MM.1S (cell line): ENCODE data around the gene PYGB.
A peak's percentile ranks its signal among the peaks of the same experiment; 100 is the strongest.

Experiments
- DNase-seq: peaks from one replicate; pipeline ENCODE4 v3.0.0-alpha.2; 2015
- H2AFZ ChIP-seq: fragments of 300-600 bp; sonication (generic); 2 replicates; pipeline ENCODE4 v1.6.0; 2016; ENCODE audit warnings: antibody characterized with exemption, low read length
- H3F3A ChIP-seq: fragments of 300-600 bp; sonication (generic); 2 replicates; pipeline ENCODE4 v1.6.1; 2016; ENCODE audit warnings: mild to moderate bottlenecking, antibody characterized with exemption, low read length, moderate library complexity, mixed read lengths; ENCODE audit not compliant: insufficient read depth
- H3K27ac ChIP-seq: fragments of 300-600 bp; sonication (generic); 2 replicates; pipeline ENCODE4 v1.5.1; 2016; ENCODE audit warnings: mild to moderate bottlenecking, low read length
- H3K27me3 ChIP-seq: fragments of 300-600 bp; sonication (generic); replicated peaks from 2 replicates; pipeline ENCODE4 v1.6.0; 2016; ENCODE audit warnings: low read length; ENCODE audit not compliant: insufficient read depth
- H3K36me3 ChIP-seq: fragments of 300-600 bp; sonication (generic); replicated peaks from 2 replicates; pipeline ENCODE4 v1.6.1; 2016; ENCODE audit warnings: mild to moderate bottlenecking, low read length, mixed read lengths; ENCODE audit not compliant: insufficient read depth
- H3K4me1 ChIP-seq: fragments of 300-600 bp; sonication (generic); 2 replicates; pipeline ENCODE4 v1.6.1; 2016; ENCODE audit warnings: low read length, mixed read lengths
- H3K4me2 ChIP-seq: fragments of 300-600 bp; sonication (generic); 2 replicates; pipeline ENCODE4 v1.6.0; 2016; ENCODE audit warnings: low read depth, low read length
- H3K4me3 ChIP-seq: fragments of 300-600 bp; sonication (generic); 2 replicates; pipeline ENCODE4 v1.5.1; 2016; ENCODE audit warnings: low read length, mixed read lengths
- H3K79me2 ChIP-seq: fragments of 300-600 bp; sonication (generic); 2 replicates; pipeline ENCODE4 v1.6.1; 2016; ENCODE audit warnings: mixed run types, low read length, mixed read lengths
- H3K9ac ChIP-seq: fragments of 300-600 bp; sonication (generic); 2 replicates; pipeline ENCODE4 v1.6.1; 2016; ENCODE audit warnings: low read length, mixed read lengths
- H3K9me2 ChIP-seq: fragments of 300-600 bp; sonication (generic); replicated peaks from 2 replicates; pipeline ENCODE4 v1.6.1; 2016; ENCODE audit warnings: mild to moderate bottlenecking, low read length, mixed read lengths; ENCODE audit not compliant: insufficient read depth
- H3K9me3 ChIP-seq: fragments of 300-600 bp; sonication (generic); replicated peaks from 2 replicates; pipeline ENCODE4 v1.6.1; 2016; ENCODE audit warnings: mild to moderate bottlenecking, low read length, mixed read lengths; ENCODE audit not compliant: insufficient read depth
- H4K20me1 ChIP-seq: fragments of 300-600 bp; sonication (generic); 2 replicates; pipeline ENCODE4 v1.6.1; 2016; ENCODE audit warnings: mild to moderate bottlenecking, low read length, moderate library complexity, mixed read lengths; ENCODE audit not compliant: insufficient read depth
- CTCF ChIP-seq: fragments of 300-600 bp; sonication (generic); IDR thresholded peaks from 2 replicates; pipeline ENCODE4 v1.5.1; 2016; ENCODE audit warnings: antibody characterized with exemption, low read length, mixed read lengths
- EZH2 ChIP-seq: fragments of 300-600 bp; sonication (generic); optimal IDR thresholded peaks from 2 replicates; pipeline ENCODE3; 2017; ENCODE audit warnings: low read depth, mild to moderate bottlenecking, antibody characterized with exemption, low read length, mixed read lengths
- EZH2phosphoT487 ChIP-seq: fragments of 300-600 bp; sonication (generic); IDR thresholded peaks from 2 replicates; pipeline ENCODE4 v1.6.1; 2018; ENCODE audit warnings: antibody characterized with exemption, low read length

PYGB gene

GRCh38 chr20:25292176-25292891, 44.4 kb downstream of the PYGB start:
- TF ChIP-seq EZH2 (no peak), EZH2phosphoT487 (no peak), CTCF (no peak)

GRCh38 chr20:25293507-25293906, 45.6 kb downstream of the PYGB start:
- no peak overlapping the region for H3K4me3 ChIP-seq
- no peak for DNase-seq
- peaks cover 13% of the 10 kb centered on the region for H3K79me2 ChIP-seq
- no peaks in the 10 kb centered on the region for H3K9me3 ChIP-seq
- peak overlapping the region; percentile 95 for H3K9ac ChIP-seq
- TF ChIP-seq EZH2 (no peak), CTCF (no peak), EZH2phosphoT487 (no peak)
- H3K9me2 ChIP-seq, result no peaks in the 10 kb centered on the region
- no peak overlapping the region for H2AFZ ChIP-seq
- H3K27ac ChIP-seq, result peak overlapping the region; percentile 100
- H3K36me3 ChIP-seq, result no peaks in the 10 kb centered on the region
- H3K27me3 ChIP-seq, result no peaks in the 10 kb centered on the region
- peak overlapping the region; percentile 95 for H3K4me2 ChIP-seq
- H4K20me1 ChIP-seq, result no peaks in the 10 kb centered on the region
- H3F3A ChIP-seq, result peaks cover 56% of the 10 kb centered on the region
- peaks cover 69% of the 10 kb centered on the region for H3K4me1 ChIP-seq

More at GRCh38 chr20:25292176-25292891, 44.4 kb downstream of the PYGB start:
- Histone ChIP-seq H3K9ac (no peak overlapping the region), H3K4me3 (no peak overlapping the region), H3K36me3 (no peaks in the 10 kb centered on the region), H3K79me2 (peaks cover 13% of the 10 kb centered on the region), H2AFZ (no peak overlapping the region), H3K27ac (peak overlapping the region; percentile 31; the same call in 1 of the 2 replicates), H3F3A (peaks cover 47% of the 10 kb centered on the region), H3K4me1 (peaks cover 65% of the 10 kb centered on the region), H3K9me3 (no peaks in the 10 kb centered on the region), H3K4me2 (no peak overlapping the region), H4K20me1 (no peaks in the 10 kb centered on the region), H3K27me3 (no peaks in the 10 kb centered on the region), H3K9me2 (no peaks in the 10 kb centered on the region)
- no peak for DNase-seq

GRCh38 chr20:25293910-25294458, 46.1 kb downstream of the PYGB start:
- H3K9me2 ChIP-seq, result no peaks in the 10 kb centered on the region
- H3K27me3 ChIP-seq, result no peaks in the 10 kb centered on the region
- H3K9ac ChIP-seq, result peak overlapping the region; percentile 95
- peaks cover 13% of the 10 kb centered on the region for H3K79me2 ChIP-seq
- H4K20me1 ChIP-seq, result no peaks in the 10 kb centered on the region
- H3K36me3 ChIP-seq, result no peaks in the 10 kb centered on the region
- peak overlapping the region; percentile 95 for H3K4me2 ChIP-seq
- TF ChIP-seq EZH2 (no peak), CTCF (no peak), EZH2phosphoT487 (no peak)
- peaks cover 57% of the 10 kb centered on the region for H3F3A ChIP-seq
- H3K27ac ChIP-seq, result peak overlapping the region; percentile 100
- DNase-seq, result no peak
- 0 out of 2 replicates have a peak overlapping the region, but pooled peaks have one; percentile 14 for H3K4me3 ChIP-seq
- H2AFZ ChIP-seq, result 0 out of 2 replicates have a peak overlapping the region, but pooled peaks have one; percentile 15
- H3K4me1 ChIP-seq, result peaks cover 69% of the 10 kb centered on the region
- no peaks in the 10 kb centered on the region for H3K9me3 ChIP-seq
